Aortic smooth muscle cell (primary cell): ENCODE results near the gene GARIN5B. TPM values are rescaled to one million over a fixed set of nuclear protein-coding genes. Genes with fewer than 3 reads are reported as not detected.

ENCODE experiments used
- total RNA-seq: library from RNA; depleted of rRNA; stranded (reverse); fragments of >200 nt; gene quantifications from 2 replicates; pipeline ENCODE4 v1.2.3, GENCODE V29; 2014

The GARIN5B gene
- not detected in 2 replicates for total RNA-seq

DNA sequence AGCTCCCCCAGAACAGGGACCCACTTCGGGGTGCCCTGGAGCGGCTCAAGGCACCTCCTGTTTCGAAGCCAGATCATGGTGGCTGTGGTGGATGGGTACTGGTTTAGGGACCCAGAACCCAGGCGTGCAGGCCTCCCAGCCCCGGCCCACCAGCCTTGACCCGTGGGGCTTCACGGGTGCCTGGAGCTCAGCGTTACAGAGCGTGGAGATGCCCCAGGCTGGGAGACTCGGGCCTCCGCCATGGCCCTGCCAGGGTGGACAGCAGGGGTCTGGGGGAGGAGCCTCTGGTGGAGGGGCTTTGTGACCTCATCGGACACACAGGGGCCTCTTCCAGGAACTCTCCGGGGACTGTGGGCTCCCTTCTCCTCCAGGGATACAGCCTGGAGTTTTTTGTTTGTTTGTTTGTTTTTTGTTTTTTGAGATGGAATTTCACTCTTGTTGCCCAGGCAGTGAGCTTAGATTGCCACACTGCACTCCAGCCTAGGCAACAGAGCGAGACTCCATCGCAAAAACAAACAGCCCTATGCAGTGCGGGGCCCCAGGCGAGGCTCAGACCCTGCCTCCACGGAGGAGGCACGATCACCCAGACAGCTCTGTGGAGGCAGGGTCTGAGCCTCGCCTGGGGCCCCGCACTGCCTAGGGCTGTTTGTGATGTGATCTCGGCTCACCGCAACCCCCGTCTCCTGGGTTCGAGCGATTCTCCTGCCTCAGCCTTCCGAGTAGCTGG is at the start of gene GARIN5B:
Gene GARIN5B (minus strand): TSS at position 271 of the 727 bp plus-strand sequence. CDS start 194 bp downstream, at position 77.

DNA sequence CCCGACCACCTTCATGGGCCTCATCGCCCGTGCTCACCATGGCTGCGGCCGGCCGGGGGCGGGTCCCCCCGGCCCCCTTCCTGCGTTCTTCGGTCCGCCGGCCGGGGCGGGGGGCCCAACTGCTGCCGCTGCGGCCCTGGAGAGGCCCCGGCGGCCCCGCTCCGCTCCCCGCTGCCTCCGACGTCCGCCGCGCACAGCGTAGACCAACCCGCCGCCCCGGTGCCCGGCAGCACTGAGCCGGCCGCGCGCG is 44.4 kb upstream of the GARIN5B start, which contains the start of gene UBE2S:
Gene UBE2S (minus strand): TSS at position 239 of the 250 bp plus-strand sequence. CDS start 199 bp downstream, at position 40.

GRCh38 chr19:55385724-55386492 is 22.8 kb upstream of the GARIN5B start, which contains the start of gene RPL28:
TSS of gene RPL28 (plus strand) at chr19:55385932. CDS start at chr19:55386358, 426 bp downstream.

GRCh38 chr19:55384131-55384919 is 21.3 kb upstream of the GARIN5B start, which contains the start of gene TMEM238:
TSS of gene TMEM238 (minus strand) at chr19:55384292. CDS start at chr19:55384259, 33 bp downstream.

GRCh38 chr19:55376241-55376933 is 13.3 kb upstream of the GARIN5B start, which contains the start of gene TMEM190:
TSS of gene TMEM190 (plus strand) at chr19:55376826. CDS start at chr19:55376854, 28 bp downstream.

DNA sequence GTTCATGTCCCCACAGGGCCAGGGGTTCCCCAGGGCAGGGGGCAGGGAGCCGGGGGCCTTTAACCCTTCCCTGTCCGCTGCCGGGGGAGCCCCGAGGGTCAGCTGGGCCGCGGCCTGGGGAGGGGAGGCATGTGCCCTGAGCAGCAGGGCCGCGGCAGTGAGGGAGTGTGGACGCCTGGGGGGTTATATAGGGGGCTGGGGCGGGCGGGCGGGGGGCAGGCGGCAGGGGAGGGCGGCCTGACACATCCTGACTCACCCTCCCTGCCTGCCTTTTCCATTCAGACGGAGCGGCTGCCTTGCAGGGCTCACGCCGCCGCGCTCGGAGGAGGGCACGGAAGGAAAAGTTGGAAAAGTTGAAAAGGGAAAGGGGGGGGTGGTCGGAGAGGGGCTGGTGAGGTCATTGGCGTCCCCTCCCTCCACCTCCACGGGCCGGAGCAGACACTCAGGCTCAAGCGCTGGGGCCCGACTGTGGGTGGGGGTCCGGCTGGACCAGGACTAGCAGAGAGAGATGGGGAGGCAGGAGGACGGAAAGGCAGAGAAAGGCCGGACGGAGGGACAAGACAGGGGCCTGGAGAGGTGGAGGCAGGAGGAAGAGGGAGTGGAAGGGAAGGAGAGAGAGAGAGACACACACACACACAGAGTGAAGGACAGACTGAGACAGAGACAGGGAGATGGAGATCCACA is 7.4 kb upstream of the GARIN5B start, which contains the start of gene IL11:
Gene IL11 (minus strand): TSS at position 159 of the 684 bp plus-strand sequence. CDS start 153 bp downstream, at position 6.

DNA sequence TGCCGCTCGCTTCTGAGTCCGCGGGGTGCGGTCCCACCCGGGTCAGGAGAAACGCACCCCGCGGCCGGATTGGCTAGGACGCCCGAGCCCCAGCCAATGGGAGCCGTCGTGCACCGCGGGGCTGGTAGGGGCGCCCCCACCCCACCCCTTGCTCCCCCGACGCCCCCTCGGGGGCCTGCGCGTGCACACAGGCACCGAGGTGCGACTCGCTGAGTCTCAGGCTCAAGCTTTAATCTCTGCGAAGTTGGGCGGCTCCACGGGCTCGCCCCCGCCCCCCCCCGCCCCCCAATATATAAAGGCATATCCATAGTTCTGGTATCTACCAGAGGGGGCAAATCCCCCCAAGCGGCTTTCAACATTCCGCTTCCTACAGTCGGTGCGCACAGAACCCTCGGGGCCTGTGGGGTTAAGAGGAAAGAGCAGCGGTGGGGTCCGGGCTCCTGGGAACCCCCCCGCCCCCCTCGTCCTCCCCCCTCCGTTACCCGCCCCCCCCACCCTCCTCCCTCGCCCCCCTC is 8.3 kb downstream of the GARIN5B start, which contains the start of gene COX6B2:
Gene COX6B2 (minus strand): TSS at position 22 of the 515 bp plus-strand sequence. CDS start 198 bp downstream, outside the sequence.

GRCh38 chr19:55339105-55339888 is 23.8 kb downstream of the GARIN5B start, which contains the start of gene KMT5C:
TSS of gene KMT5C (plus strand) at chr19:55339876. CDS start at chr19:55341937, 2,061 bp downstream.

DNA sequence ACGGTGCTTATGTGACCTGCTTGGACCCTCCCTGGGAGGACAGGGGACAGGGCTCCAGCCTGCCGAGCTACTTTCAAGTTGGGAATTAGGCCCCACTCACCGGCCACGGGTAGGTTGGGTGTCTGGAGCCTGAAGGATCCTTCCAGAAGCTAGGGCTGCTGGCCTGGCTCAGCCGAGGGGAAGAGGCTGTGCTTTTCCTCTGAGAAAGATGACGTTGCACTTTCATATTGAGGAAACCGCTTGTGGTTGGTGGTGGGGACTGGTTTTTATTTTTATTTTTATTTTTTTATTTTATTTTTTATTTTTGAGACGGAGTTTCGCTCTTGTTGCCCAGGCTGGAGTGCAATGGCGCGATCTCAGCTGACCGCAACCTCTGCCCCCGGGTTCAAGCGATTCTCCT is 37.9 kb downstream of the GARIN5B start, which contains the start of gene TMEM150B:
Gene TMEM150B (minus strand): TSS at position 170 of the 400 bp plus-strand sequence. CDS start 4,305 bp downstream, outside the sequence.

Other genes with a start within 250 kb of the GARIN5B start
- gene PPP1R12C, start 245.6 kb downstream of the GARIN5B start, total RNA-seq = 35.0 and 37.6 TPM in 2 replicates
- gene TNNT1, start 214.1 kb downstream of the GARIN5B start, total RNA-seq = 1.2 and 1.7 TPM in 2 replicates
- gene TNNI3, start 205.5 kb downstream of the GARIN5B start, total RNA-seq = not detected in 2 replicates
- 0.40 and 0.44 TPM in 2 replicates for gene DNAAF3, start 196.6 kb downstream of the GARIN5B start, total RNA-seq
- under 0.01 and 0.26 TPM in 2 replicates for gene SYT5, start 183.0 kb downstream of the GARIN5B start, total RNA-seq
- gene PTPRH, start 153.8 kb downstream of the GARIN5B start, total RNA-seq = 3.5 and 6.1 TPM in 2 replicates
- 0.81 and 1.5 TPM in 2 replicates for gene TMEM86B, start 134.5 kb downstream of the GARIN5B start, total RNA-seq
- gene PPP6R1, start 104.2 kb downstream of the GARIN5B start, total RNA-seq = 27.7 and 30.8 TPM in 2 replicates
- 17.0 and 21.7 TPM in 2 replicates for gene HSPBP1, start 83.2 kb downstream of the GARIN5B start, total RNA-seq
- gene BRSK1, start 79.3 kb downstream of the GARIN5B start, total RNA-seq = 6.7 and 7.6 TPM in 2 replicates
- gene TMEM150B, start 37.9 kb downstream of the GARIN5B start, total RNA-seq = not detected in 2 replicates
- gene KMT5C, start 23.4 kb downstream of the GARIN5B start, total RNA-seq = 4.8 and 6.7 TPM in 2 replicates
- not detected in 2 replicates for gene COX6B2, start 8.5 kb downstream of the GARIN5B start, total RNA-seq
- gene IL11, start 7.2 kb upstream of the GARIN5B start, total RNA-seq = 1.1 and 14.9 TPM in 2 replicates
- gene TMEM190, start 13.6 kb upstream of the GARIN5B start, total RNA-seq = not detected in 2 replicates
- gene TMEM238, start 21.0 kb upstream of the GARIN5B start, total RNA-seq = 0.12 and 0.26 TPM in 2 replicates
- gene RPL28, start 22.7 kb upstream of the GARIN5B start, total RNA-seq = 153 and 182 TPM in 2 replicates
- 73.4 and 105 TPM in 2 replicates for gene UBE2S, start 44.5 kb upstream of the GARIN5B start, total RNA-seq
- gene SHISA7, start 80.0 kb upstream of the GARIN5B start, total RNA-seq = not detected in 2 replicates
- gene ISOC2, start 98.4 kb upstream of the GARIN5B start, total RNA-seq = 49.1 and 52.8 TPM in 2 replicates
- not detected in 2 replicates for gene C19orf85, start 101.5 kb upstream of the GARIN5B start, total RNA-seq
- gene ZNF628, start 113.4 kb upstream of the GARIN5B start, total RNA-seq = 0.66 and 0.87 TPM in 2 replicates
- gene NAT14, start 121.9 kb upstream of the GARIN5B start, total RNA-seq = 13.7 and 14.4 TPM in 2 replicates
- gene SSC5D, start 125.2 kb upstream of the GARIN5B start, total RNA-seq = 12.8 and 30.4 TPM in 2 replicates
- gene SBK2, start 173.9 kb upstream of the GARIN5B start, total RNA-seq = not detected in 2 replicates
- gene SBK3, start 182.3 kb upstream of the GARIN5B start, total RNA-seq = 0.19 TPM in 1 of 2 replicates, not detected in the other
- gene ZNF579, start 217.6 kb upstream of the GARIN5B start, total RNA-seq = 2.1 and 3.0 TPM in 2 replicates
- gene FIZ1, start 236.3 kb upstream of the GARIN5B start, total RNA-seq = 1.9 and 2.1 TPM in 2 replicates
- 10.1 and 11.9 TPM in 2 replicates for gene ZNF524, start 237.0 kb upstream of the GARIN5B start, total RNA-seq
- gene ZNF865, start 242.4 kb upstream of the GARIN5B start, total RNA-seq = 0.66 and 1.3 TPM in 2 replicates